Measurements from ENCODE around the gene CD300LD.

- TF ChIP-seq, protein P1, sequence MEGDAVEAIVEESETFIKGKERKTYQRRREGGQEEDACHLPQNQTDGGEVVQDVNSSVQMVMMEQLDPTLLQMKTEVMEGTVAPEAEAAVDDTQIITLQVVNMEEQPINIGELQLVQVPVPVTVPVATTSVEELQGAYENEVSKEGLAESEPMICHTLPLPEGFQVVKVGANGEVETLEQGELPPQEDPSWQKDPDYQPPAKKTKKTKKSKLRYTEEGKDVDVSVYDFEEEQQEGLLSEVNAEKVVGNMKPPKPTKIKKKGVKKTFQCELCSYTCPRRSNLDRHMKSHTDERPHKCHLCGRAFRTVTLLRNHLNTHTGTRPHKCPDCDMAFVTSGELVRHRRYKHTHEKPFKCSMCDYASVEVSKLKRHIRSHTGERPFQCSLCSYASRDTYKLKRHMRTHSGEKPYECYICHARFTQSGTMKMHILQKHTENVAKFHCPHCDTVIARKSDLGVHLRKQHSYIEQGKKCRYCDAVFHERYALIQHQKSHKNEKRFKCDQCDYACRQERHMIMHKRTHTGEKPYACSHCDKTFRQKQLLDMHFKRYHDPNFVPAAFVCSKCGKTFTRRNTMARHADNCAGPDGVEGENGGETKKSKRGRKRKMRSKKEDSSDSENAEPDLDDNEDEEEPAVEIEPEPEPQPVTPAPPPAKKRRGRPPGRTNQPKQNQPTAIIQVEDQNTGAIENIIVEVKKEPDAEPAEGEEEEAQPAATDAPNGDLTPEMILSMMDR (IDR thresholded peaks at IDR 0.05; ENCODE audit: low read depth, low read length, poor library complexity, severe bottlenecking), result no peak
- no peak for TF ChIP-seq EZH2phosphoT487 (IDR thresholded peaks at IDR 0.05; ENCODE audit: borderline replicate concordance, low read length)
These were observed 24.7 kb downstream of the CD300LD start, which contains the start of gene CD300H for GRCh38 chr17:74567397-74567796.
